Loucy (cell line): Measurements from ENCODE around the gene STAT4.

ENCODE experiments used
- EZH2phosphoT487 ChIP-seq: fragments of 200-600 bp; IDR thresholded peaks from 2 replicates; pipeline ENCODE4 v1.6.1; 2018; ENCODE audit warnings: antibody characterized with exemption, mild to moderate bottlenecking, moderate library complexity, borderline replicate concordance
- TF ChIP-seq, protein P1 (sequence below): fragments of 200-600 bp; sonication (generic); conservative IDR thresholded peaks from 2 replicates; pipeline ENCODE4 v1.5.1; 2014; ENCODE audit warnings: mild to moderate bottlenecking, antibody characterized with exemption, low read length

DNA sequence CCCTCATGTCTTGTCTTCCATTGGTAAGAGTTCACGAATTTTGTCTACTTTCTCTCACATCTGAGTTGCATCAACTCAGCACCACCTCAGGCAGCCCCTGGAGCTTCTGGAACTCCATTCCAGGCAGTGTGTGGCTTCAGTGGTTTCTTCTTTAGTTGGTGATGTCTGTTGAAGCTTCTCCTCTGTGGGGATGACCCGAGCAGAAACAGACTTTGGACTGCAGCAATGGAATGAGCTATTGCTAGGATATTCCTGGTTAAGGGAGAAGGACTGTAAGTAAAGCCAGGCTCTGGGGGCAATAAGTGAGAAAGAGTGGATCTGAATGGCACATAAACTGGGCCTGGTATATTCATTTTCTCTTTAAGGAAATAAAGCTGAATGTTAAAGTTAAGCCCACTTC, 32.3 kb upstream of the STAT4 start:
- TF ChIP-seq, protein P1, sequence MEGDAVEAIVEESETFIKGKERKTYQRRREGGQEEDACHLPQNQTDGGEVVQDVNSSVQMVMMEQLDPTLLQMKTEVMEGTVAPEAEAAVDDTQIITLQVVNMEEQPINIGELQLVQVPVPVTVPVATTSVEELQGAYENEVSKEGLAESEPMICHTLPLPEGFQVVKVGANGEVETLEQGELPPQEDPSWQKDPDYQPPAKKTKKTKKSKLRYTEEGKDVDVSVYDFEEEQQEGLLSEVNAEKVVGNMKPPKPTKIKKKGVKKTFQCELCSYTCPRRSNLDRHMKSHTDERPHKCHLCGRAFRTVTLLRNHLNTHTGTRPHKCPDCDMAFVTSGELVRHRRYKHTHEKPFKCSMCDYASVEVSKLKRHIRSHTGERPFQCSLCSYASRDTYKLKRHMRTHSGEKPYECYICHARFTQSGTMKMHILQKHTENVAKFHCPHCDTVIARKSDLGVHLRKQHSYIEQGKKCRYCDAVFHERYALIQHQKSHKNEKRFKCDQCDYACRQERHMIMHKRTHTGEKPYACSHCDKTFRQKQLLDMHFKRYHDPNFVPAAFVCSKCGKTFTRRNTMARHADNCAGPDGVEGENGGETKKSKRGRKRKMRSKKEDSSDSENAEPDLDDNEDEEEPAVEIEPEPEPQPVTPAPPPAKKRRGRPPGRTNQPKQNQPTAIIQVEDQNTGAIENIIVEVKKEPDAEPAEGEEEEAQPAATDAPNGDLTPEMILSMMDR = no peak
- TF ChIP-seq EZH2phosphoT487 = no peak
